HTR-8/SVneo (cell line): ENCODE measurements around the gene KXD1.
A peak's percentile ranks its signal among the peaks of the same experiment; 100 is the strongest.

Experiments used
- DNase-seq: peaks from one replicate; pipeline ENCODE4 v3.0.0; 2011; ENCODE audit warnings: low spot score, mixed read lengths; ENCODE audit not compliant: insufficient read length
- FAIRE-seq: peaks from 2 replicates; lab custom pipeline; 2011; peaks lifted over from hg19 to GRCh38; lab: Jason Lieb, UNC

The KXD1 gene

DNA sequence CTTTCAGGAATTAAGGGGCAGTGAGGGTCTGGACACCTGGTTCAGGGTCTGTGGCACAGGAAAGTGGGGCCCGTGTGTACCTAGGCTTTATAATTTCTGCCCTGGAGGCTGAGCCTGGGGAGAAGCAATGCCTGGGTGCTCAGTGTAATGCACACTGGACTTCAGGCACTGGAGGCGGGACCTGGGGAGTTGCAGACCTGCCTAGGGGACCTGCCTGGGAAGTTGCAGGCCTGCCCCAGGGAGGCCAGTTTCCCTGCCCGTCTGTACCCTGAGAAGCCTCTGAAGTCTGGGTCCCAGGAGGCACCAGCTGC is 52.5 kb downstream of the KXD1 start:
- FAIRE-seq (no peak), DNase-seq (no peak)

DNA sequence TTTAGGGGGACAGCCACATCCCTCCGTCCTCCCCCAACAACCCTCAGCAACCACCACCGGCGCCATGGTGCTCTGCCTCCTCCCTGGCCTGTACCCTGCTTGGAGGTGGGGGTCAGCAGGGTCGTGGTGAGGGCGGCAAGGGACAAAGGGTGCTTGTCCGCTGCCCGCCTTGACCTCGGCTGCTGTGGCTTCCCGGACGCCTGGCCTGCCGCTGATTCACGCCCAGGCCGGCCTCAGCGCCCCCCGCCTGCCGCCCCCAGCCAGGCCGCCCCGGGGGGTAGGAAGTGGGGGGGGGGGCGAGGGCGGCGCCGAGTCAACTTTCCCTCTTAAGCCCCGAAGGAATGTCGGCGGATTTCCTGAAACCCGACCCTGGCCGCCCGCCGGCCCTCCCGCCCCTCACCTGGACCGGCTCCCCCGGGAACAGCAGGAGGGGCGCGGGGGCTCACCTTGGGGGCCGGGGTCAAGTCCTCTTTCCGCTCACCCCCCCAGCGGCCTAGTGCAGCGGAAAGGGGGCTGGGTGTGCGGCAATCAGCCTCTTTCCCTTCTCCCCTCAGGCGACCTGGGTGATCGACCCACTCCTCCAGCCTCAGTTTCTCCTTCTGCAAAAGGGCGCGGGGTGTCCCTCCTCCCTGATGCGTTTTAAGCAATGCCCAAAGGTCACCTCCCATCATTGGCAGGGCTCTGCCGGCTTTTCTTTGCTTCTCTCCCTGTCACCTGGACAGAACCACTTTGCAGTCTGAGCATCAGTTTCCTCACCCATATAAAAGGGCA is 53.1 kb downstream of the KXD1 start:
- FAIRE-seq: peak; percentile 86
- no peak for DNase-seq

DNA sequence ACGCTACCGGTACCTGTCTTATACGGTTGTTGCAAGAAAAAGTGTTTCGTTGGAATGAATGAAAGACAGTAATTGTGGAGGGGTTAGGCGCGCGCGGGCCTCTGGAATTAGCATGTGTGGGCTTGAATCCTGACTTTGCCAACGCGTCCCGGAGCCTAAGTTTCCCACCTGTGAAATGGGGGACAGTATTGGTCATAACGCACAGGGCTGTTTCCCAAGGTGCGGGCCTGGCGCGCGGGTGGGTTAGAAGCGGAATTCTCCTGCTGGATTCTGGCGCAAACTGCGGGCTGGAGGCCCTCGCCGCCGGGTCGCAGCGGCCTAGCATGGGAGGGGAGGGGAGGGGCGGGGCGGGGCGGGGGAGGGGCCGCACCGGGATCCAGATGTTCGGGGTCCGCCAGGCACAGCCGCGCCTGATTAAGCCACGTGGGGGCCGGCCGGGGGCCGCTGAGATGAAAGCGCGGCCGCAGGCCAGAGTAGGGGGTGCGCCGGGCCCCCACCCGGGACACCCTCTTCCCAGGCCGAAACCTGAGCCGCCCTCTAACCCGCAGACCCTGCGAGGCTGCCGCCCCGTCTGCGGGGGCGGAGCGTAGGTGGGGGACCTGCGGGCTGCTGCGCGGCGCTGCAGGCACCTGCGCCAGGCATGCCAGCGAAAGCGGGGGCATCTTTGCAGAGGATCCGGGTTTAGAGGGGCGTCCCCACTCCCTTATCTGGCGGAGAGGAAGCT is 53.8 kb downstream of the KXD1 start:
- DNase-seq (no peak), FAIRE-seq (peak; percentile 33)

DNA sequence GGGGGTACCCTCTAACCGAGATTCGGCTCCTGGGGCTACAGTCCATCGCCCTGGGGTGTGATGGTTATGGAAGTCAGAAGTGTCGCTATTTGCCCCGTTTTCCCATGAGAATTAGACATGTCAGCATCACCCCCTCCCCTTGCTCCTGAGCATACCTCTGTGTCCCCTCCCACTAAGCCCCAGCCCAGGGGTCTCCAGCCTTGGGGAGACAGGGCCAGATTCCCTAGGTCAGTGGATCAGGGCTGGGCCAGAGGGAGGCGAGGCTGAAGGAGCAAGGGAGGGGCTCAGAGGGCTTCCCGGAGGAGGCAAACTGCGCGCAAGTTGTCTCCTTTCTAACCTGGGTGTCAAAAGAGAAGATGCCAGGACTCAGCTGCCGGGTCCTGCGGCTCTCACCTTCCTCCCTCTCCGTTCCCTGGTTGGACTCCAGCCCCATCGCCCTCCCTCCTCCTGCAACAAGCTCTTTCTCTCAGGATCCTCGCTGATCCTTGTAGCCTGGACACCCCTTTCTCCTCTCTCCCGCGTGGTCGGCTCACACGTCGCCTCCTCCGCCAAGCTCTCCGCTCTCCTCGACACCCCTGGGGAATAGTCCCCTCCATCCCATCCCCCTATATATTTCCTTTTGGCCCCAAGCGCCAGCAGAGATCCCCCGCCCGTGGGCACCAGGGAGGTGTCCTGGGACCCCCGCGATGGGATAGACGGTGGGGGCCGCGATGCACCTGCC is 54.5 kb downstream of the KXD1 start:
- no peak for DNase-seq
- no peak for FAIRE-seq

DNA sequence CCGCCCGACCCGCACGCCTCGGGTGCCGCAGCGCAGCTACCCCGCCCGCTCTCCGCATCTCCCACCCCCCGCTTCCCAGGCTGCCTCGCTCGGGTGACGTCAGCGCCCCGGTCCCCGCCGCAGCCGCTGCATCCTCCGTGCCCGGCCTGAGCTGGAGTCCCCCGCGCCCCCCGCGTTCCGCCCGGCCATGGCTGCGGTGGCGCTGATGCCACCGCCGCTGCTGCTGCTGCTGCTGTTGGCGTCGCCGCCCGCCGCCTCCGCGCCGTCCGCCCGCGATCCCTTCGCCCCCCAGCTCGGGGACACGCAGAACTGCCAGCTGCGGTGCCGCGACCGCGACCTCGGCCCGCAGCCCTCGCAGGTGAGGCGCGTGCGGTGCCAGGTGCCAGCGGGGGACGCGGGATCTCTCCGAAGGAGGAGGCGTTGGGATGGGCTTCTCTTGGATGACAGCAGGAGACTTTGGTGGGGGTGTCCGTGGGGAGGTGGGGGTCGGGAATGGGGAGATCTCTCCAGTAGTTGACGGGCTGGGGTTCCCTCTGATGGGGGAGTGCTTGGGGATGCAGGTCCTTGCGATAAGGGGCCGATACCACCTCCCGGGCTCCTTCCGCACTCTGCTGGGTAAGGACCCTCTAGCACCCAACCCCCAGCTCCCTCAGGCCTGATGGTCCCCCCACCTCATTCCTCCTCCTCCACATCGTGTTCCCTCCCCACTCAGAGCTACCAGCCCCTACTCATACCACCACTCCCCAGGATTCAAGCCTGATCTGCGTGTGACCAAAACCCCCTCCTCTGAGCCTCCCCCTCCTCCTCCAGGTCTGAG is 55.3 kb downstream of the KXD1 start, which contains the start of gene TMEM59L:
Gene TMEM59L, plus strand, starts transcription at position 99 of the 817 bp plus-strand sequence. Its CDS starts 89 bp downstream, at position 188.
- FAIRE-seq: peak; percentile 48
- DNase-seq: no peak

DNA sequence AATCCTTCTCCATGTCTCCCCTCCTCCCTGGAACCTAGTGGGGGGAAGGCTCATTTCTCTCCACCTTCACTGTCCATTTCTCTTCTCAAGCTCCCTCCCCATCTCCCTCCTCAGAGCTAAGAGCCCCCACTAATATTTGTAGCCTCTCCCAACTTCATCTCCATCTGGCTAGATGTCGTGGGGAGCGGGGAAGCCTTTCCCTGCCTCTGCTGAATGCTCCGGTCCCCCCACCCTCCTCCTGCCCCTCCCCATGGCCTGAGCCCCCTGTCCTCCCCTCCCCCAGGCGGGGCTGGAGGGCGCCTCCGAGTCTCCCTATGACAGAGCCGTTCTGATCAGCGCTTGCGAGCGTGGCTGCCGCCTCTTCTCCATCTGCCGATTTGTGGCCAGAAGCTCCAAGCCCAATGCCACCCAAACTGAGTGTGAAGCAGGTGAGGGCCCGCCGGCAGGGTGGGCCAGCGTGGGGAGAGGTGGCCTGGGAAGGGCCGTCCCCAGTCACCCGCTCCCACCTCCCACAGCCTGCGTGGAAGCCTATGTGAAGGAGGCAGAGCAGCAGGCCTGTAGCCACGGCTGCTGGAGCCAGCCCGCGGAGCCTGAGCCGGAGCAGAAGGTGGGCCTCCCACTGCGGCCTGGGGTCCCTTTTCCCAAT is 56.0 kb downstream of the KXD1 start:
- no peak for FAIRE-seq
- DNase-seq: no peak

DNA sequence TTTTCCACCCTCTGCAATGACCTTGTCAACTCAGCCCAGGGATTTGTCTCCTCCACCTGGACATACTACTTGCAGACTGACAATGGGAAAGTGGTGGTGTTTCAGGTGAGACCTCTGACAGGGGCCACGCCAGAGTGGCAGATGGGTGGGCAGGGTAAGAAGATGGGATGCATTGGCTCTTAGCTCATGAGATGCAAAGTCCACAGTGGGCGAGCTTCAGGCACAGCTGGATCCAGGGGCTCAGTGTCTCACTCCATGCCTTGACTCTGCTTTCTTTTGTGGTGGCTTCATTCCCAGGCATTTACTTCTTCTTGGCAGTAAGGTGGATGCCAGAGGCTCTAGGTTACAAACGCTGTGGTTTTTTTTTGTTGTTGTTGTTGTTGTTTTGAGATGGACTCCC is 58.4 kb downstream of the KXD1 start:
- no peak for DNase-seq

DNA sequence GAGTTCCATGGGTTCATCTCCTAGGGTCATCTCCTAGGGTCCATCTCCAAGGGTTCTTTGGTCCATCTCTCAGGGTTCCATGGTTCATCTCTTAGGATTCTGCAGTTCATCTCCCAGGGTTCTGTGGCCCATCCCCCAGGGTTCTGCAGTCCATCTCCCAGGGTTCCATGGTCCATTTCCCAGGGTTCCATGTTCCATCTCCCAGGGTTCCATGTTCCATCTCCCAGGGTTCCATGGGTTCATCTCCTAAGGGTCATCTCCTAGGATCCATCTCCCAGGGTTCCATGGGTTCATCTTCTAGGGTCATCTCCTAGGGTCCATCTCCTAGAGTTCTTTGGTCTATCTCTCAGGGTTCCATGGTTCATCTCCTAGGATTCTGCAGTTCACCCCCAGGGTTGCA is 59.9 kb downstream of the KXD1 start:
- FAIRE-seq: no peak
- DNase-seq: no peak

More for the DNA sequence above, 58.4 kb downstream of the KXD1 start:
- FAIRE-seq: no peak

DNA sequence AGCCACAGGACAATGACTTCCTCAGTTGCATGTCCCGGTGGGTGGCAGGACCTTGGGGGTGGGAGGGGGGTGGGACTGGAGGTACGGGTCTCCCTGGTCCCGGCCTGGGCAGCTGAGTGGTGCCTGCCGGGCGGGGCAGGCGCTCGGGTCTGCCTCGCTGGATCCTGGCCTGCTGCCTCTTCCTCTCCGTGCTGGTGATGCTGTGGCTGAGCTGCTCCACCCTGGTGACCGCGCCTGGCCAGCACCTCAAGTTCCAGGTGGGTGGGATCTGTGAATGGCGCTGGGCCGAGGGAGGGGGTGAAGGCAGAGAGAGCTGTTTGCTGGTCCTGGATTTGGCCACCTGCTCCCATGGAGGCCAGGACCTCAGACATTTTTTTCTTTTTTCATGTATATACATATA is 60.6 kb downstream of the KXD1 start:
- FAIRE-seq: no peak
- DNase-seq: no peak
